GM12801 (cell line): ENCODE data around the gene SP7.

ENCODE experiments used
- TF ChIP-seq, protein P1 (sequence below): IDR thresholded peaks from one replicate; pipeline ENCODE4 v1.5.1; 2011; ENCODE audit warnings: control low read depth; ENCODE audit not compliant: insufficient read length; ENCODE audit errors: extremely low read depth

The SP7 gene

DNA sequence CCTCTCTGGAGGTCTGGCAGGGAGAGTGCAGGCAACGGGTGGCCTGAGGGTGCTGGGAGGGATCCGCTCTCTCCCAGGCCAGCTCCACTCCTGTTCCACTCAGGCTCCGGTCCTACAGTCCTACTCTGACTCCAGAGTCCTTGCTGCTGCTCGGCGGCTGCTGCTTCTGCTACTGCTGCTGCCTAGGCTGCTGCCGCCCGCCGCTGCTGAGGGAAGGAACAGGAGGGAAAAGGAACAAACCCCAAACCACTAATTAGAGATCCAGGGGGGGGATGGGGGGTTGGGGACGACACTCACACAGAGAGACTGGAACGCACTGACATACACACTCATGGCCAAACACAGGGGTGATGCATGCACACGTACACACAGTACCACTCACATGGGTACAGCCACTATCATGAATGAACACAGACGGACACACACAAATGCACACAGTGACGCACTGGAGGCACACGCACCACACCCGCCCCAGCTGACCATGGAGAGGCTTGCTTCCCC lies at the start of gene SP7:
TSS of gene SP7 (minus strand) at position 174 of the 501 bp plus-strand sequence. CDS start 708 bp downstream, outside the sequence.
- TF ChIP-seq, protein P1, sequence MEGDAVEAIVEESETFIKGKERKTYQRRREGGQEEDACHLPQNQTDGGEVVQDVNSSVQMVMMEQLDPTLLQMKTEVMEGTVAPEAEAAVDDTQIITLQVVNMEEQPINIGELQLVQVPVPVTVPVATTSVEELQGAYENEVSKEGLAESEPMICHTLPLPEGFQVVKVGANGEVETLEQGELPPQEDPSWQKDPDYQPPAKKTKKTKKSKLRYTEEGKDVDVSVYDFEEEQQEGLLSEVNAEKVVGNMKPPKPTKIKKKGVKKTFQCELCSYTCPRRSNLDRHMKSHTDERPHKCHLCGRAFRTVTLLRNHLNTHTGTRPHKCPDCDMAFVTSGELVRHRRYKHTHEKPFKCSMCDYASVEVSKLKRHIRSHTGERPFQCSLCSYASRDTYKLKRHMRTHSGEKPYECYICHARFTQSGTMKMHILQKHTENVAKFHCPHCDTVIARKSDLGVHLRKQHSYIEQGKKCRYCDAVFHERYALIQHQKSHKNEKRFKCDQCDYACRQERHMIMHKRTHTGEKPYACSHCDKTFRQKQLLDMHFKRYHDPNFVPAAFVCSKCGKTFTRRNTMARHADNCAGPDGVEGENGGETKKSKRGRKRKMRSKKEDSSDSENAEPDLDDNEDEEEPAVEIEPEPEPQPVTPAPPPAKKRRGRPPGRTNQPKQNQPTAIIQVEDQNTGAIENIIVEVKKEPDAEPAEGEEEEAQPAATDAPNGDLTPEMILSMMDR: no peak

DNA sequence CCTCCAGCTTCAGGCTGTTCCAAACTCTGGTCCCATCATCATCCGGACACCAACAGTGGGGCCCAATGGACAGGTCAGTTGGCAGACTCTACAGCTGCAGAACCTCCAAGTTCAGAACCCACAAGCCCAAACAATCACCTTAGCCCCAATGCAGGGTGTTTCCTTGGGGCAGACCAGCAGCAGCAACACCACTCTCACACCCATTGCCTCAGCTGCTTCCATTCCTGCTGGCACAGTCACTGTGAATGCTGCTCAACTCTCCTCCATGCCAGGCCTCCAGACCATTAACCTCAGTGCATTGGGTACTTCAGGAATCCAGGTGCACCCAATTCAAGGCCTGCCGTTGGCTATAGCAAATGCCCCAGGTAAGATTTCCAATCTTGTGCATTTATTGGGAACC lies 47.1 kb upstream of the SP7 start:
- TF ChIP-seq, protein P1: no peak

DNA sequence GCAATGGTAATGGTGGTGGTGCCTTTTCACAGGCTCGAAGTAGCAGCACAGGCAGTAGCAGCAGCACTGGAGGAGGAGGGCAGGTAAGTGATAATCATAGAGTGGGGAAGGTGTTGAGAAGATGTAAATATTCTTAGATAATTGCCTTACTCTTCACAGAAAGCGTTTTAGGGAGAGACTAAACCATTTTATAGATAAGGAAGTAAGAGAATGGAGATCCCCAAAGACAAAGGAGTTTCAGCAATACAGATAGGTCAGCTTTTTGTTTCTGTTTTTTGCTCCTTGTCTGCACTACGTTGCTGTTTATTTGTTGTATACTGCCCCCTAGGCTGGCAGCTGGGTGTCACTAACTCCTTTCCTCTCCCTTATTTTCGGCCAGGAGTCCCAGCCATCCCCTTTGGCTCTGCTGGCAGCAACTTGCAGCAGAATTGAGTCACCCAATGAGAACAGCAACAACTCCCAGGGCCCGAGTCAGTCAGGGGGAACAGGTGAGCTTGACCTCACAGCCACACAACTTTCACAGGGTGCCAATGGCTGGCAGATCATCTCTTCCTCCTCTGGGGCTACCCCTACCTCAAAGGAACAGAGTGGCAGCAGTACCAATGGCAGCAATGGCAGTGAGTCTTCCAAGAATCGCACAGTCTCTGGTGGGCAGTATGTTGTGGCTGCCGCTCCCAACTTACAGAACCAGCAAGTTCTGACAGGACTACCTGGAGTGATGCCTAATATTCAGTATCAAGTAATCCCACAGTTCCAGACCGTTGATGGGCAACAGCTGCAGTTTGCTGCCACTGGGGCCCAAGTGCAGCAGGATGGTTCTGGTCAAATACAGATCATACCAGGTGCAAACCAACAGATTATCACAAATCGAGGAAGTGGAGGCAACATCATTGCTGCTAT lies 45.8 kb upstream of the SP7 start:
- TF ChIP-seq, protein P1: no peak

DNA sequence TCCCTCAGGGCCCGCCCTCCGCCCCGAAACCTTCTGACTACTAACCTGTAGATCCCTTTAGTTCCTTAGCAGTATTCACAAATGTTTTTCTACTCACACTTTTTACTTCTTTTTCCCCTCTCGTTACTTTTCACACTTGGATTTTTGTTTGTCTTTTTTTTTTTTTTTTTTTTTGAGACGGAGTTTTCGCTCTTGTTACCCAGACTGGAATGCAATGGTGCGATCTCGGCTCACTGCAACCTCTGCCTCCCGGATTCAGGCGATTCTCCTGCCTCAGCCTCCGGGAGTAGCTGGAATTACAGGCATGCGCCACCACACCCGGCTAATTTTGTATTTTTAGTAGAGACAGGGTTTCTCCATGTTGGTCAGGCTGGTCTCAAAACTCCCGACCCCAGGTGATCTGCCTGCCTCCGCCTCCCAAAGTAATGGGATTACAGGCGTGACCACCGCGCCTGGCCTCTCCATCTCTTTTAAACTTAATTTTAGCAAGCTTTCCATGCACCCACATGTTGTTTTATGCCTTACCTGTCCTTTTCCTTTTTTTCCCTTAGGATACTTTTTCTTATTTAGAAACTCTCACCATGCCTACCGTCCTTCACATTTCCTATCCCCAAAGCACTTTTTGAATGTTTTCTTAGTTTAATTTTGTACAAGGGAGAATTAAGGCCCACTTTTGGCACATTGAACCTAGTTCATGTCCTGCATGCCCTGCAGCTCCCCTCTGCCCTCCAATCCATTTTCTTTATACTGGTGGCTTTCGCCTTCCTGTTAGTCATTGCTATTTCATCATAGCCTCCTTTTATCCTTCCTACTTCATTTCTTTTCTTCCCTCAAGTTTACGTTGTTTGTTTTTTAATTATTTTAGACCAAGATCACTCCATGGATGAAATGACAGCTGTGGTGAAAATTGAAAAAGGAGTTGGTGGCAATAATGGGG lies 44.9 kb upstream of the SP7 start:
- TF ChIP-seq, protein P1: no peak

DNA sequence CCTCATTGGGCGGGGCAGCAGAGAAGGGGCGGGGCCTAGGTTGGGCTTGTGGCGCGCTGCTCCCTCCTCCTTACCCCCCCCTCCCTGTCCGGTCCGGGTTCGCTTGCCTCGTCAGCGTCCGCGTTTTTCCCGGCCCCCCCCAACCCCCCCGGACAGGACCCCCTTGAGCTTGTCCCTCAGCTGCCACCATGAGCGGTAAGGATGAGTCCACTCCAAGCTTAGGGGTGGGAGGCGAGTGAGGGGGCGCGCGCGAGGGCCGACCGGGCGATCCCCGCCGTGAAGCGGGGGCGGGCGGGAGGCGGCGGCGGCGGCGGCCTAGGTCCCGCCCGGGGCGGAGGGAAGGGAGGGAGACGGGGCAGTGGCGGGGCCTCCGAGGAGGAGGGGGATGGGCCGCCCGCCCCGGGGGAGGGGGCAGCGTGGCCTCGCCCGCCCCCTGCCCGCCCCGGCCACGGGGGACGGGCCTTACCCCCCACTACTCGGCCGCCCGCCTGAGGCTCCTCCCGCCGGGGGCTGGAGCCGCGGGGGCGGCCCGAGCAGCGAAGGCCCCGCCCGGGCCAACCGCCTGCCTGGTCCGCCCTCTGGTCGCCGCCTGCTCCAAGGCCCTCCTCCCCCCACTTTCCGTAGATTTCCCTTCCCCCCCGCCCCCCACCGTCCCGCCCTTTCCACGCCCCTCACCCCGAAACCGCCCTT lies 44.1 kb upstream of the SP7 start, which contains the start of gene SP1:
TSS of gene SP1 (plus strand) at position 73 of the 690 bp plus-strand sequence. CDS start at position 189, 116 bp downstream.
- TF ChIP-seq, protein P1: no peak

DNA sequence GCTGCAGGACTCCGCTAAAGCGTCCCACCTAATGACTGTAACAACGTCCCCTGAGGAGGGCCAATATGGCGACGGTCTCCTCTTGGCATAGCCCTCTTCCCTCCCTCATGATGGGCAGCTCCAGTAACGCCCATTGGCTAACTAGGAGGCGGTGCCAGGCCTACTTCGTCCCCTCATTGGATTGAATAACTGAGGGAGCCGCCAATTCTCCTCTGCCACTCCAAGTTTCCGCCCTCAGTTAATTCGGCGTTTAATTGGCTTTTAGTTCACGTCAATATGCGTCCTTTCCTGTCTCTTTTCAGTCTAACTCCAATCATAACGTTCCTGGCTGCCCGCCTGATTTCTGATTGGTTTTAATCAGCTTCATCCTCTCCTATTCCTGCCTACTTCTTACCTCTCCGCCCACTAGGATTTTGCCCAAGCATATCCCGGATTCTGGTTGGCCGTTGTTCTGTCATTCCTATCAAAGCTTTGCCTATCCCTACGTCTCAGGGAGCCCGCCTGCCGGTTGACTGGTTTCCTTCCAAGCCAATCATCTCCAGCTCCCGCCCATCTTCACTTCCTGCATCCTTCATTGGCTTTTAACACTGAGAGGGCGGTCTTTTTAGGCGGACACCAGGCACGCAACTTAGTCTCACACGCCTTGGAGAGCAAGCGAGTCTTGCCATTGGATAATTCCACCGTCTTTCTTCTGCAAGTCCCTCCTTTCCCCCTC lies 43.4 kb upstream of the SP7 start:
- TF ChIP-seq, protein P1: no peak
